Vagina (tissue), 2 donors: ENCODE results near the gene P2RY12.

Experiments used
- CTCF ChIP-seq, 3 experiments: fragments of 450-650 bp in 2 of 3; fragments of 200-600 bp in 1 of 3; sonication (generic) in 1 of 3; IDR thresholded peaks; one replicate each; pipeline ENCODE4 v1.5.1; 2017 to 2019; ENCODE audit warnings: antibody characterized with exemption in 3 of 3, mild to moderate bottlenecking in 2 of 3, moderate library complexity in 2 of 3
- POLR2A ChIP-seq, 2 donors: fragments of 450-650 bp; IDR thresholded peaks; one replicate each; pipeline ENCODE4 v1.6.1; 2017; ENCODE audit warnings: antibody characterized with exemption in 2 of 2, mild to moderate bottlenecking in 2 of 2, moderate library complexity in 2 of 2

- TF ChIP-seq CTCF (IDR thresholded peaks at IDR 0.05) (no peak), POLR2A (IDR thresholded peaks at IDR 0.05) (no peak)
Observed at GRCh38 chr3:151387842-151388241, 3.3 kb upstream of the P2RY12 start.
